A549 (cell line): Measurements from ENCODE around the gene FHIT. TPM values are rescaled to one million over a fixed set of nuclear protein-coding genes. Genes with fewer than 3 reads are reported as not detected.

Experiments
- ATAC-seq, 2 experiments: fragments of 200-7000 bp in 1 of 2; fragments of >200 bp in 1 of 2; cut with Nextera tagmentation in 1 of 2; cut with Tn5 transposase in 1 of 2; 3 replicates each; pipeline versions ENCODE4 v1.8.0 to v1.9.1; 2018 to 2020; ENCODE audit warnings: mild to moderate bottlenecking in 1 of 2, moderate library complexity in 1 of 2
- CTCF ChIA-PET: fragments of 300-600 bp; sonication (Branson Sonifier 250); formaldehyde crosslinking; extraction: SDS; loops from one replicate; lab custom pipeline; 2021; ENCODE audit warnings: antibody characterized with exemption, inconsistent platforms; lab: Yijun Ruan, JAX
- POLR2A ChIA-PET: fragments of 350-600 bp; formaldehyde crosslinking; extraction: SDS; loops from one replicate; lab custom pipeline; 2021; ENCODE audit warnings: antibody characterized with exemption, inconsistent platforms; lab: Yijun Ruan, JAX
- DNase-seq, 2 experiments: peaks; one replicate each; pipeline versions ENCODE4 v3.0.0 to v3.0.0-alpha.2; 2011 to 2016; ENCODE audit warnings: low read depth in 1 of 2, low spot score in 1 of 2
- FAIRE-seq: peaks from 2 replicates; lab custom pipeline; 2011; peaks lifted over from hg19 to GRCh38; lab: Jason Lieb, UNC
- H3K27ac ChIP-seq, 2 experiments: fragments of >200 bp; sonication (Bioruptor Twin); formaldehyde crosslinking; 3 replicates each; pipeline ENCODE4 v1.5.1; 2016 to 2017
- H3K4me1 ChIP-seq: fragments of >200 bp; sonication (Bioruptor Twin); formaldehyde crosslinking; 3 replicates; pipeline ENCODE4 v1.6.1; 2016
- H3K4me2 ChIP-seq: fragments of >200 bp; sonication (Bioruptor Twin); formaldehyde crosslinking; 3 replicates; pipeline ENCODE4 v1.6.1; 2016
- H3K4me3 ChIP-seq: fragments of >200 bp; sonication (Bioruptor Twin); formaldehyde crosslinking; 3 replicates; pipeline ENCODE4 v1.5.1; 2016
- H3K9me3 ChIP-seq: fragments of >200 bp; sonication (Bioruptor Twin); formaldehyde crosslinking; 3 replicates; pipeline ENCODE4 v1.6.1; 2016
- BHLHE40 ChIP-seq: IDR thresholded peaks from 2 replicates; pipeline ENCODE4 v1.6.1; 2012; ENCODE audit warnings: low read depth, low read length, inconsistent platforms
- CBX2 ChIP-seq: fragments of 200-600 bp; sonication (generic); IDR thresholded peaks from 2 replicates; pipeline ENCODE4 v1.6.1; 2016; ENCODE audit warnings: low read depth, mild to moderate bottlenecking, borderline replicate concordance
- CBX8 ChIP-seq: fragments of 200-600 bp; sonication (generic); IDR thresholded peaks from 2 replicates; pipeline ENCODE4 v1.6.1; 2016
- EHF ChIP-seq: fragments of 250-450 bp; sonication (Bioruptor Pico); IDR thresholded peaks from 2 replicates; pipeline ENCODE4 v1.5.0; 2020; ENCODE audit warnings: mild to moderate bottlenecking
- EHMT2 ChIP-seq: fragments of 200-600 bp; sonication (generic); IDR thresholded peaks from 2 replicates; pipeline ENCODE4 v1.6.1; 2016; ENCODE audit warnings: antibody characterized with exemption, low read depth, mild to moderate bottlenecking, moderate library complexity
- EP300 ChIP-seq, 2 experiments: fragments of >200 bp; sonication (Bioruptor Twin); formaldehyde crosslinking; IDR thresholded peaks; 2 replicates in 1 of 2; 3 replicates in 1 of 2; pipeline ENCODE4 v1.6.1; 2016 to 2017
- ESRRA ChIP-seq: fragments of 150-350 bp; IDR thresholded peaks from 2 replicates; pipeline ENCODE4 v1.6.1; 2014; ENCODE audit warnings: mild to moderate bottlenecking, low read length, borderline replicate concordance
- FOXS1 ChIP-seq: fragments of 250-450 bp; sonication (Bioruptor Pico); IDR thresholded peaks from 2 replicates; pipeline ENCODE4 v1.5.0; 2020; ENCODE audit warnings: mild to moderate bottlenecking, moderate library complexity
- GATA3 ChIP-seq: IDR thresholded peaks from 2 replicates; pipeline ENCODE4 v1.6.1; 2012; ENCODE audit warnings: borderline replicate concordance
- HDAC2 ChIP-seq: fragments of 200-600 bp; sonication (generic); IDR thresholded peaks from 2 replicates; pipeline ENCODE4 v1.6.1; 2016
- HOXA7 ChIP-seq: fragments of 250-450 bp; sonication (Bioruptor Pico); IDR thresholded peaks from 2 replicates; pipeline ENCODE4 v1.5.0; 2020; ENCODE audit warnings: mild to moderate bottlenecking, moderate library complexity
- JUNB ChIP-seq: fragments of >200 bp; sonication (Bioruptor Twin); formaldehyde crosslinking; IDR thresholded peaks from 2 replicates; pipeline ENCODE4 v1.6.1; 2016
- KDM1A ChIP-seq: fragments of 200-600 bp; sonication (generic); IDR thresholded peaks from 2 replicates; pipeline ENCODE4 v1.6.1; 2016; ENCODE audit warnings: low read depth, mild to moderate bottlenecking
- KDM5A ChIP-seq: fragments of 200-600 bp; sonication (generic); IDR thresholded peaks from 2 replicates; pipeline ENCODE4 v1.6.1; 2016; ENCODE audit warnings: antibody characterized with exemption, mild to moderate bottlenecking
- NFE2L2 ChIP-seq: fragments of 150-350 bp; conservative IDR thresholded peaks from 2 replicates; pipeline ENCODE4 v1.6.1; 2014; ENCODE audit warnings: low read length
- NPAS2 ChIP-seq: fragments of 250-450 bp; sonication (Bioruptor Pico); IDR thresholded peaks from 2 replicates; pipeline ENCODE4 v1.8.0; 2022; ENCODE audit warnings: mild to moderate bottlenecking, moderate library complexity, borderline replicate concordance
- NR3C1 ChIP-seq: fragments of >200 bp; sonication (Bioruptor Twin); formaldehyde crosslinking; IDR thresholded peaks from 3 replicates; pipeline ENCODE4 v1.6.1; 2017
- POLR2AphosphoS2 ChIP-seq: conservative IDR thresholded peaks from 2 replicates; pipeline ENCODE4 v1.6.1; 2012; ENCODE audit warnings: low read length, improper control_type of control experiment, inconsistent platforms
- RAD21 ChIP-seq, 2 experiments: fragments of >200 bp in 1 of 2; sonication (Bioruptor Twin) in 1 of 2; formaldehyde crosslinking in 1 of 2; IDR thresholded peaks in 1 of 2; conservative IDR thresholded peaks in 1 of 2; 2 replicates in 1 of 2; 3 replicates in 1 of 2; pipeline ENCODE4 v1.6.1; 2012 to 2018; ENCODE audit warnings: inconsistent platforms in 1 of 2
- RCOR1 ChIP-seq: fragments of 150-350 bp; IDR thresholded peaks from 2 replicates; pipeline ENCODE4 v1.6.1; 2014; ENCODE audit warnings: antibody characterized with exemption, low read length, low read depth
- RFX5 ChIP-seq: fragments of 450-650 bp; IDR thresholded peaks from 2 replicates; pipeline ENCODE4 v1.7.1; 2014; ENCODE audit warnings: antibody characterized with exemption, mild to moderate bottlenecking, moderate library complexity
- TFCP2L1 ChIP-seq: fragments of 250-450 bp; sonication (Bioruptor Pico); IDR thresholded peaks from 2 replicates; pipeline ENCODE4 v1.5.0; 2021; ENCODE audit warnings: mild to moderate bottlenecking
- ZC3H11A ChIP-seq: fragments of 450-650 bp; IDR thresholded peaks from 2 replicates; pipeline ENCODE4 v1.6.1; 2014; ENCODE audit warnings: antibody characterized with exemption, mild to moderate bottlenecking
- ZFP36 ChIP-seq: fragments of 450-650 bp; IDR thresholded peaks from 2 replicates; pipeline ENCODE4 v1.6.1; 2014; ENCODE audit warnings: borderline replicate concordance; ENCODE audit not compliant: partially characterized antibody
- ZSCAN20 ChIP-seq: fragments of 250-450 bp; sonication (Bioruptor Pico); IDR thresholded peaks from 2 replicates; pipeline ENCODE4 v1.8.0; 2022; ENCODE audit warnings: mild to moderate bottlenecking, moderate library complexity
- WGBS: methylation state at CpG from one replicate; pipeline ENCODE4 v1.1.6; 2017; ENCODE audit errors: missing lambda C conversion rate; 5-methylcytosine and 5-hydroxymethylcytosine counted together
- polyA plus RNA-seq, 4 experiments: library from polyadenylated mRNA; depleted of rRNA in 3 of 4; stranded (reverse); fragments of >200 nt; fragmentation: RNase III in 1 of 4; extraction: RNeasy Plus Mini Kit Qiagen cat#74134 plus additional on column Dnase treatment in 1 of 4; gene quantifications; 2 replicates in 3 of 4; 3 replicates in 1 of 4; pipeline ENCODE4 v1.2.3, GENCODE V29; 2011 to 2017
- TF ChIP-seq, protein P1 (sequence below): fragments of 250-450 bp; sonication (Bioruptor Pico); IDR thresholded peaks from 2 replicates; pipeline ENCODE4 v1.5.0; 2021; ENCODE audit warnings: mild to moderate bottlenecking, moderate library complexity, borderline replicate concordance
- TF ChIP-seq, protein P2 (sequence below): IDR thresholded peaks from 2 replicates; pipeline ENCODE4 v1.6.1; 2012
- TF ChIP-seq, protein P3 (sequence below): IDR thresholded peaks from 2 replicates; pipeline ENCODE4 v1.6.1; 2012; ENCODE audit warnings: low read depth, borderline replicate concordance
- TF ChIP-seq, protein P4 (sequence below): fragments of 450-650 bp; IDR thresholded peaks from 2 replicates; pipeline ENCODE4 v1.6.1; 2014; ENCODE audit warnings: antibody characterized with exemption
- TF ChIP-seq, protein P5 (sequence below): IDR thresholded peaks from 2 replicates; pipeline ENCODE4 v1.6.1; 2012

FHIT gene
- polyA plus RNA-seq, 2 of the 4 experiments (the other 2 are of a cell fraction): 0.76 to 0.92 TPM

DNA sequence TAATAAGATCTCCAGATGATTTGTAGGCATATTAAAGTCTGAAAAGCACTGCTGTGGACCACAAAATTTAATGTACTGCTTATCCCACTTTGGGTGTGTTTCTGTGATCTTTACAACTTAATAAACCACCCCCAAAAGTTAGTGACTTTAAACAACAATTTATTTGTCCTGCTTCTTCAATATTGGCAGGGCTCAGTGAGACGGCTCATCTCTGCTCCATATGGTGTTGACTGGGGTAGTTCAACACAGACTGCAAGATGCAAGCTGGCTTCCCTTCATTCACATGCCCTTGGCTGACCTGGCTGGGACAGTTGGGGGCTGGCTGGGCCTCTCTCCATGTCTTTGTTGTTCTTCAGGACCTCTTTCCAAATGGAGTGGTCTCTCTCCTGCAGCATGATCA lies 337.8 kb downstream of the FHIT start:
- no peak overlapping the region for H3K4me2 ChIP-seq
- DNase-seq (no peak), FAIRE-seq (no peak), ATAC-seq (no peak)
- no peak overlapping the region for H3K4me3 ChIP-seq
- 50% methylated on average over 1 of the region's 1 CpG for WGBS
- no peaks in the 10 kb centered on the region for H3K9me3 ChIP-seq
- CTCF ChIA-PET: no interaction called here
- POLR2A ChIA-PET: no interaction called here
- H3K27ac ChIP-seq: no peak overlapping the region
- TF ChIP-seq EP300 (IDR thresholded peaks at IDR 0.05): no peak
- TF ChIP-seq CBX2: no peak
- TF ChIP-seq ZFP36: no peak
- TF ChIP-seq, protein P1, sequence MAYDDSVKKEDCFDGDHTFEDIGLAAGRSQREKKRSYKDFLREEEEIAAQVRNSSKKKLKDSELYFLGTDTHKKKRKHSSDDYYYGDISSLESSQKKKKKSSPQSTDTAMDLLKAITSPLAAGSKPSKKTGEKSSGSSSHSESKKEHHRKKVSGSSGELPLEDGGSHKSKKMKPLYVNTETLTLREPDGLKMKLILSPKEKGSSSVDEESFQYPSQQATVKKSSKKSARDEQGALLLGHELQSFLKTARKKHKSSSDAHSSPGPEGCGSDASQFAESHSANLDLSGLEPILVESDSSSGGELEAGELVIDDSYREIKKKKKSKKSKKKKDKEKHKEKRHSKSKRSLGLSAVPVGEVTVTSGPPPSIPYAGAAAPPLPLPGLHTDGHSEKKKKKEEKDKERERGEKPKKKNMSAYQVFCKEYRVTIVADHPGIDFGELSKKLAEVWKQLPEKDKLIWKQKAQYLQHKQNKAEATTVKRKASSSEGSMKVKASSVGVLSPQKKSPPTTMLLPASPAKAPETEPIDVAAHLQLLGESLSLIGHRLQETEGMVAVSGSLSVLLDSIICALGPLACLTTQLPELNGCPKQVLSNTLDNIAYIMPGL (CRISPR knock-in tag): no peak
- no peaks in the 10 kb centered on the region for H3K4me1 ChIP-seq

DNA sequence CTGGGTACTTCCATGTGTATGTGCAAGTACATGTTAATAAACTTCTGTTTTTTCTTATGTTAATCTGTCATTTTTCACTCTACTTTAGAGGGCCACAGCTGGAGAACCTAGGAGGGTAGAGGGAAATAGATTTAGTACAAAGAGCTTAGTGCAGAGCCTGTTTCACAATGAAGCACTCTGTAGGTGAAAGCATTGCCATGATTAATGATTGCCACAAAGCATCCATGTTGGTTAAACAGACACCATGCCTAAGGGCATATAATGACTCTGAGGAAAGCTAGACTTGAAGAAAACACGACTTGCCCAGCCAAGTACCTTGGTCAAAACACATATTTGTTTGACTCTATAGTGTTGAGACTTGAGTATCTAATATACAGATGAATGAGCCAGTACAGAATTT lies 338.4 kb downstream of the FHIT start:
- Histone ChIP-seq H3K4me2 (0 out of 3 replicates have a peak overlapping the region, but pooled peaks have one; percentile 8), H3K9me3 (no peaks in the 10 kb centered on the region), H3K4me1 (no peaks in the 10 kb centered on the region), H3K4me3 (no peak overlapping the region), H3K27ac (no peak overlapping the region)
- DNase-seq: peak in 1 of 2 experiments; percentile 22
- POLR2A ChIA-PET: no interaction called here
- no peak for FAIRE-seq
- TF ChIP-seq, protein P2, sequence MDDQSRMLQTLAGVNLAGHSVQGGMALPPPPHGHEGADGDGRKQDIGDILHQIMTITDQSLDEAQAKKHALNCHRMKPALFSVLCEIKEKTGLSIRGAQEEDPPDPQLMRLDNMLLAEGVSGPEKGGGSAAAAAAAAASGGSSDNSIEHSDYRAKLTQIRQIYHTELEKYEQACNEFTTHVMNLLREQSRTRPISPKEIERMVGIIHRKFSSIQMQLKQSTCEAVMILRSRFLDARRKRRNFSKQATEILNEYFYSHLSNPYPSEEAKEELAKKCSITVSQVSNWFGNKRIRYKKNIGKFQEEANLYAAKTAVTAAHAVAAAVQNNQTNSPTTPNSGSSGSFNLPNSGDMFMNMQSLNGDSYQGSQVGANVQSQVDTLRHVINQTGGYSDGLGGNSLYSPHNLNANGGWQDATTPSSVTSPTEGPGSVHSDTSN: no peak
- no peak for TF ChIP-seq CBX8
- no peak for TF ChIP-seq EP300 (IDR thresholded peaks at IDR 0.05)
- TF ChIP-seq FOXS1 (CRISPR knock-in tag): no peak
- TF ChIP-seq NR3C1: no peak
- TF ChIP-seq RAD21 (conservative IDR thresholded peaks at IDR 0.05 in 1 of 2, IDR thresholded peaks at IDR 0.05 in 1 of 2): no peak
- no peak for TF ChIP-seq EHF
- no peak for TF ChIP-seq RCOR1
- TF ChIP-seq, protein P3, sequence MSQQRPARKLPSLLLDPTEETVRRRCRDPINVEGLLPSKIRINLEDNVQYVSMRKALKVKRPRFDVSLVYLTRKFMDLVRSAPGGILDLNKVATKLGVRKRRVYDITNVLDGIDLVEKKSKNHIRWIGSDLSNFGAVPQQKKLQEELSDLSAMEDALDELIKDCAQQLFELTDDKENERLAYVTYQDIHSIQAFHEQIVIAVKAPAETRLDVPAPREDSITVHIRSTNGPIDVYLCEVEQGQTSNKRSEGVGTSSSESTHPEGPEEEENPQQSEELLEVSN: no peak
- TF ChIP-seq POLR2AphosphoS2: no peak
- CTCF ChIA-PET: no interaction called here
- WGBS: 0% methylated on average over 1 of the region's 1 CpG
- ATAC-seq: no peak

DNA sequence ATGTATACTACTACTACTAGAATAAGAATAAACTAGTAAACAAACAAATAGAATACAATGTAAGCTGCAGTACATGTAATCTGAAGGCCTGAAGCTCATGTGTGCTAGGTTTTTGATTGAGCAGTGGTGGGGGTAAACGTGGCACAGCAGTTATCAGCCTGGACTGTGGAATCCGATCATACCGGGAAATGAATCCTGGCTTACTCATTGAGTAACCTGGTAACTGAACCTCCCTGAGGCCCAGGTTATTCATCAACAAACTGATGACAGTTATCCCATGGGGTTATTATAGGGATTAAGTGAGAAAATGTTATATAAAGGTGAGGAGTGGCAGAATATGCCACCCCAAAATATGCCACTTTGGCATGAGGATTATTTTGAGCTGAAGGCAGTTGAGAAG lies 339.1 kb downstream of the FHIT start:
- Histone ChIP-seq H3K4me3 (no peak overlapping the region), H3K27ac (no peak overlapping the region), H3K4me2 (peak overlapping the region; percentile 8; the same call in 1 of the 3 replicates), H3K9me3 (no peaks in the 10 kb centered on the region), H3K4me1 (no peaks in the 10 kb centered on the region)
- FAIRE-seq (no peak), DNase-seq (peak in 1 of 2 experiments; percentile 15), ATAC-seq (no peak)
- no peak for TF ChIP-seq EHMT2
- TF ChIP-seq RFX5: no peak
- TF ChIP-seq BHLHE40: no peak
- no peak for TF ChIP-seq ZC3H11A
- TF ChIP-seq KDM5A: no peak
- TF ChIP-seq TFCP2L1 (CRISPR knock-in tag): no peak
- TF ChIP-seq, protein P4, sequence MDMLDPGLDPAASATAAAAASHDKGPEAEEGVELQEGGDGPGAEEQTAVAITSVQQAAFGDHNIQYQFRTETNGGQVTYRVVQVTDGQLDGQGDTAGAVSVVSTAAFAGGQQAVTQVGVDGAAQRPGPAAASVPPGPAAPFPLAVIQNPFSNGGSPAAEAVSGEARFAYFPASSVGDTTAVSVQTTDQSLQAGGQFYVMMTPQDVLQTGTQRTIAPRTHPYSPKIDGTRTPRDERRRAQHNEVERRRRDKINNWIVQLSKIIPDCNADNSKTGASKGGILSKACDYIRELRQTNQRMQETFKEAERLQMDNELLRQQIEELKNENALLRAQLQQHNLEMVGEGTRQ: no peak
- no peak for TF ChIP-seq KDM1A
- TF ChIP-seq ZFP36: no peak
- no peak for TF ChIP-seq NPAS2 (CRISPR knock-in tag)
- no peak for TF ChIP-seq NFE2L2
- TF ChIP-seq HDAC2: no peak
- TF ChIP-seq HOXA7 (CRISPR knock-in tag): no peak
- TF ChIP-seq ESRRA: no peak
- no peak for TF ChIP-seq RAD21 (conservative IDR thresholded peaks at IDR 0.05 in 1 of 2, IDR thresholded peaks at IDR 0.05 in 1 of 2)
- no peak for TF ChIP-seq ZSCAN20
- TF ChIP-seq, protein P5, sequence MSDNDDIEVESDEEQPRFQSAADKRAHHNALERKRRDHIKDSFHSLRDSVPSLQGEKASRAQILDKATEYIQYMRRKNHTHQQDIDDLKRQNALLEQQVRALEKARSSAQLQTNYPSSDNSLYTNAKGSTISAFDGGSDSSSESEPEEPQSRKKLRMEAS: no peak
- no peak for TF ChIP-seq JUNB
- no peak for TF ChIP-seq GATA3
- CTCF ChIA-PET: no interaction called here
- WGBS: 7% methylated on average over 3 of the region's 3 CpGs
- POLR2A ChIA-PET: no interaction called here
